ENCODE data around the gene RGSL1.
A peak's percentile ranks its signal among the peaks of the same experiment; 100 is the strongest.

Gene RGSL1

GRCh38 chr1:182450087-182450486 lies at the start of gene RGSL1:
Gene RGSL1, plus strand, starts transcription at chr1:182450146. Its CDS starts 20 bp downstream, at chr1:182450166.
- H3K4me3 ChIP-seq (ENCODE audit: low read length), result no peak within 1 kb of the TSS
- TF ChIP-seq, protein P1, sequence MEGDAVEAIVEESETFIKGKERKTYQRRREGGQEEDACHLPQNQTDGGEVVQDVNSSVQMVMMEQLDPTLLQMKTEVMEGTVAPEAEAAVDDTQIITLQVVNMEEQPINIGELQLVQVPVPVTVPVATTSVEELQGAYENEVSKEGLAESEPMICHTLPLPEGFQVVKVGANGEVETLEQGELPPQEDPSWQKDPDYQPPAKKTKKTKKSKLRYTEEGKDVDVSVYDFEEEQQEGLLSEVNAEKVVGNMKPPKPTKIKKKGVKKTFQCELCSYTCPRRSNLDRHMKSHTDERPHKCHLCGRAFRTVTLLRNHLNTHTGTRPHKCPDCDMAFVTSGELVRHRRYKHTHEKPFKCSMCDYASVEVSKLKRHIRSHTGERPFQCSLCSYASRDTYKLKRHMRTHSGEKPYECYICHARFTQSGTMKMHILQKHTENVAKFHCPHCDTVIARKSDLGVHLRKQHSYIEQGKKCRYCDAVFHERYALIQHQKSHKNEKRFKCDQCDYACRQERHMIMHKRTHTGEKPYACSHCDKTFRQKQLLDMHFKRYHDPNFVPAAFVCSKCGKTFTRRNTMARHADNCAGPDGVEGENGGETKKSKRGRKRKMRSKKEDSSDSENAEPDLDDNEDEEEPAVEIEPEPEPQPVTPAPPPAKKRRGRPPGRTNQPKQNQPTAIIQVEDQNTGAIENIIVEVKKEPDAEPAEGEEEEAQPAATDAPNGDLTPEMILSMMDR (IDR thresholded peaks at IDR 0.05; ENCODE audit: insufficient read depth, low read depth, low read length, missing control alignments), result no peak
- DNase-seq (ENCODE audit: low read depth), result no peak

GRCh38 chr1:182400567-182400966 lies 49.4 kb upstream of the RGSL1 start, which contains the start of gene TEDDM1:
Gene TEDDM1, minus strand, starts transcription at chr1:182400667. Its CDS starts 182 bp downstream, at chr1:182400485.
- TF ChIP-seq, protein P1 (IDR thresholded peaks at IDR 0.05; ENCODE audit: insufficient read depth, low read depth, low read length, missing control alignments), result no peak
- H3K4me3 ChIP-seq (ENCODE audit: low read length), result no peak within 1 kb of the TSS
- no peak for DNase-seq (ENCODE audit: low read depth)

DNA sequence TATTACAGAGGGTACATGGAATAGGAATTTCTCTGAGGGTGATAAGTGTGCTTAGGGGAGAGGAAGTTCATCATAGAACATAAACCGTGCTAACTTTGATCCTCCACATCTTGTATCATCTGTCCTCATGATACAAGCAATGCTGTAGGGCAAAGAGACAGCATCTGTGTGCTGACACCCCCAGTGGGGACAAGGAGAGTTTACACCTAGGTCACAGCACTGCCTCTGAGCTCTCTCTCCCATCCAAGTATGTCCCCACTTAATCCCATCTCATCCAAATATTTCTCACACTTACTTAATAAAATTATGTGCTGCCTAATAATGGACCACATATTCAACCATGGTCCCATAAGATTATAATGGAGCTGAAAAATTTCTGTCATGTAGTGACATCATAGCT lies 45.2 kb upstream of the RGSL1 start:
- no peak for DNase-seq (ENCODE audit: low read depth)
- TF ChIP-seq, protein P1 (IDR thresholded peaks at IDR 0.05; ENCODE audit: insufficient read depth, low read depth, low read length, missing control alignments), result no peak

GRCh38 chr1:182405578-182405977 lies 44.4 kb upstream of the RGSL1 start:
- H3K4me3 ChIP-seq (ENCODE audit: low read length), result no peak overlapping the region
- DNase-seq (ENCODE audit: low read depth), result peak; percentile 30
- TF ChIP-seq, protein P1 (IDR thresholded peaks at IDR 0.05; ENCODE audit: insufficient read depth, low read depth, low read length, missing control alignments), result no peak

More for the DNA sequence above, 45.2 kb upstream of the RGSL1 start:
- no peak overlapping the region for H3K4me3 ChIP-seq (ENCODE audit: low read length)

GRCh38 chr1:182406012-182406411 lies 43.9 kb upstream of the RGSL1 start:
- peak; percentile 67 for DNase-seq (ENCODE audit: low read depth)
- H3K4me3 ChIP-seq (ENCODE audit: low read length), result no peak overlapping the region
- TF ChIP-seq, protein P1 (IDR thresholded peaks at IDR 0.05; ENCODE audit: insufficient read depth, low read depth, low read length, missing control alignments), result no peak

DNA sequence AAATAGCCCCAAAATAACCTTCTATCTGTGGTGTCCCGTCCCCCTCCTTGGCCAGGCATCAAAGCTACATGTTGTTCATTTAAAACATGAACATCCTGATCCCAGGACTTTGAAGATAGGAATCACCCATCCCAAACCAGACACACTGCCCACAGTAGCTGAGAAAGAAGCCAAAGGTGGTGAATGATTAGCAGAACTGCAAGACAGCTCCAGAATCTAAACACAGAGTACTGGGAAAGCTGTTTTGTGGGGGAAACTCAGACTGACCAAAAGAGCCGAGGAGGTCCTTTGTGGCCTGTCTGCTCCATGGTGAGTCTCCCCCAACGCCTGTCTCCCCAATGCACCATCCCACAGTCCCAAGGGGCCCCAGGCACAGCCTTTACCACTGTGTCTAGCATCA lies 42.2 kb upstream of the RGSL1 start:
- TF ChIP-seq, protein P1 (IDR thresholded peaks at IDR 0.05; ENCODE audit: insufficient read depth, low read depth, low read length, missing control alignments), result no peak
- no peak overlapping the region for H3K4me3 ChIP-seq (ENCODE audit: low read length)
- no peak for DNase-seq (ENCODE audit: low read depth)

GRCh38 chr1:182408435-182409075 lies 41.4 kb upstream of the RGSL1 start:
- TF ChIP-seq, protein P1 (IDR thresholded peaks at IDR 0.05; ENCODE audit: insufficient read depth, low read depth, low read length, missing control alignments), result no peak
- DNase-seq (ENCODE audit: low read depth), result no peak
- H3K4me3 ChIP-seq (ENCODE audit: low read length), result no peak overlapping the region

All from epithelial cell of esophagus (primary cell).